Rectal smooth muscle tissue (tissue), 1 donor: ENCODE measurements around the gene ZNF532.
A peak's percentile ranks its signal among the peaks of the same experiment; 100 is the strongest.
"Not testable (repeated sequence)": the region's sequence is repeated elsewhere in the genome, so short reads cannot be mapped to it uniquely, and the experiment has no call there.

Source experiments
- H3K27ac ChIP-seq: one replicate; pipeline ENCODE4 v1.7.0; 2013; ENCODE audit warnings: low read depth, low read length, inconsistent platforms
- H3K27me3 ChIP-seq: one replicate; pipeline ENCODE4 v1.7.0; 2013; ENCODE audit warnings: low read length; ENCODE audit not compliant: control insufficient read depth, insufficient read depth
- H3K36me3 ChIP-seq: one replicate; pipeline ENCODE4 v1.7.0; 2013; ENCODE audit warnings: low read length; ENCODE audit not compliant: control insufficient read depth, insufficient read depth
- H3K4me1 ChIP-seq: one replicate; pipeline ENCODE4 v1.7.0; 2013; ENCODE audit warnings: low read length; ENCODE audit not compliant: control insufficient read depth, insufficient read depth
- H3K4me3 ChIP-seq: one replicate; pipeline ENCODE4 v1.7.0; 2013; ENCODE audit warnings: low read length
- H3K9ac ChIP-seq: one replicate; pipeline ENCODE4 v1.7.0; 2013; ENCODE audit warnings: low read length

The ZNF532 gene

DNA sequence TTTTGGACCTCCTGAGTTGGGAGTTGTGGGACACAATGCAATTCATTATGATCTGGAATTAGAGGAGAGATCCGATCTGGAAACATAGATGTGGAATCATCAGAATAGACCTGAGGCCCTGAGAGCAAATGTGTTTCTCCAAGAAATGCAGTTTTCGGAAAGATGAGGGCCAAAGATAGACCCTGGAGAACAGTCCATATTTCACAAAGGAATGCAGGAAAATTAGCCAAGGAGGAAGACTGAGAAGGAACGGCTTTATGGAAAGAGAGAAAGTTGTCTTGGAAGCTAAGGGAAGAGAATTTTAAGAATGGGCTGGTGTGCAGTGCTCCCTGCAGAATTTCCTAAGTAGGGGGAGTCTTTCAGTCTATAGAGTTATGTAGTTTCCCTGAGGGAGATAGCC lies 11.1 kb upstream of the ZNF532 start:
- no peak overlapping the region for H3K27ac ChIP-seq

DNA sequence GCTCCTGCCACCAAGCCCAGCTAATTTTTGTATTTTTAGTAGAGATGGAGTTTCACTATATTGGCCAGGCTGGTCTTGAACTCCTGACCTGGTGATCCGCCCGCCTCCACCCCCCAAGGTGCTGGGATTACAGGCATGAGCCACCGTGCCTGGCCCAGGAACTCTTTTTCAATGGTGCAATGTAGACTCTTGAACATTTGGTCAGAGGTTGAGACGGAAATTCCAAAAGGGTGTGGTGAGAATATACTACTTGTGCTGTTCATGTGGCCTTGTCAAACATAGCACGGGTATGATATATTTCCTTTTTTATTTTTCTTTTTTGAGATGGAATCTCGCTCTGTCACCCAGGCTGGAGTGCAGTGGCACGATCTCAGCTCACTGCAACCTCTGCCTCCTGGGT lies 9.2 kb upstream of the ZNF532 start:
- H3K9ac ChIP-seq, H3K27ac ChIP-seq, H3K27me3 ChIP-seq, H3K4me1 ChIP-seq, H3K4me3 ChIP-seq, H3K36me3 ChIP-seq: not testable (repeated sequence)

More for the DNA sequence above, 11.1 kb upstream of the ZNF532 start:
- H3K9ac ChIP-seq: no peak overlapping the region
- H3K27me3 ChIP-seq: no peaks in the 10 kb centered on the region
- H3K4me1 ChIP-seq: peaks cover under 1% of the 10 kb centered on the region
- no peaks in the 10 kb centered on the region for H3K36me3 ChIP-seq
- no peak overlapping the region for H3K4me3 ChIP-seq

DNA sequence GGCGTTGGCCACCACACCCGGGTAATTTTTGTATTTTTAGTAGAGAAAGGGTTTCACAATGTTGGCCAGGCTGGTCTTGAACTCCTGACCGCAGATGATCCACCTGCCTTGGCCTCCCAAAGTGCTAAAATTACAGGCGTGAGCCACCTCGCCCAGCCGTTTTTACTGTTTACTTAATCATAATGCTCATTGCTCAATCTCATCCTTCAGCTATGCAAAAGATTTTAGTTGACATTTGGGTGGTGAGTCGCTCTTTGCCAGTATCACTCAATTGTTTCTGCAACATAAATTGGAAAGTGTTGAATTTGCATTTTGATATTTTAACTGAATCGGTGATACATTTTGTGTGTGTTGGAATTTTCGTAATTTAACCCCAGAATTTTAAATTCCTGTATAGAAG lies 7.8 kb upstream of the ZNF532 start:
- no peak overlapping the region for H3K27ac ChIP-seq

DNA sequence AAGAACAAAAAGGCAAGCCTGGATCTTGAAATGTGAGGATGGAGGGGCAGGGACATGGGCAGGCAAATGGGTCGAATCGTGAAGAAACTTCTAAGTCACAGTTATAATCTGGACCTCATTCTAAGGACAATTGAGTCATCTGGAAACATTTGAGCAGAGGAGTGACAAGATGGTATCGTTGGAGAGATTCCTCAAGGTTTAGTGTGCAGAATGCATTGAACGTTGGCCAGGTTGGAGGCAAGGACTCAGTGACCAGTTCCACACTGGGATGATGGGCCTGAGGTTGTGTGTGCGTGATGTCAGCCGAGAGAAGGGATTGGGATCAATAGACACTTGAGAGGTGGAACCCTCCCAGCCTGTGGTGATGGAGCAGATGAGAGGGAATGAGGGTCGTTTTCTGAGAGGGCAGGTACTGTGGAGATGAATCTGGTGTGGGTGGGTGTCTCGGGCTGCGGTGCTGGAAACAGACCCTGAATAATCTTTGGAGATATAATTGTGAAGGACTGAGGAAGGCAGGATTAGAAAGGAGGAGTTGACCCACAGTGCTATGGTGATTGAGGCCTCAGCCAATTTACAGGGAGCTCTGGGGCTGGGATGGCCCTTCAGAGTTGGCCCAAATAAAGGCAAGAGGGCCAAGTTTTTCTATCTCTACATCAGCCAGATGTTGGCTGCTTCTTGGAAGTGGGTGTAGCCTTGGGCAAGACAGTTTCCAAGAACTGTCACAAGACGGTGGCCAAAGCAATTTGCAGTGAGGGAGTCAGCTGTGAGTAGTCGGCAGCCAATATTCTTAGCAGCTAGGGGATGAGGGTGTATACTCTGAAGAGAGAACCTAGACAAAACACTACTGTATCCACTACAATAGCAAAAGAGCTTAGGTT lies 5.8 kb upstream of the ZNF532 start:
- Histone ChIP-seq H3K4me3 (peak overlapping the region; percentile 38), H3K36me3 (no peaks in the 10 kb centered on the region), H3K27ac (peak overlapping the region; percentile 49), H3K4me1 (peaks cover 20% of the 10 kb centered on the region), H3K27me3 (no peaks in the 10 kb centered on the region), H3K9ac (no peak overlapping the region)

More for the DNA sequence above, 7.8 kb upstream of the ZNF532 start:
- H3K36me3 ChIP-seq: no peaks in the 10 kb centered on the region
- no peak overlapping the region for H3K9ac ChIP-seq
- H3K27me3 ChIP-seq: no peaks in the 10 kb centered on the region
- no peak overlapping the region for H3K4me3 ChIP-seq
- H3K4me1 ChIP-seq: peaks cover 11% of the 10 kb centered on the region

- H3K36me3 ChIP-seq: no peaks in the 10 kb centered on the region
- H3K27me3 ChIP-seq: no peaks in the 10 kb centered on the region
- H3K4me3 ChIP-seq: no peak overlapping the region
- peaks cover 24% of the 10 kb centered on the region for H3K4me1 ChIP-seq
- H3K9ac ChIP-seq: no peak overlapping the region
- H3K27ac ChIP-seq: peak overlapping the region; percentile 47
Observed at GRCh38 chr18:58859907-58860306, 4.8 kb upstream of the ZNF532 start.

- Histone ChIP-seq H3K36me3 (no peaks in the 10 kb centered on the region), H3K27ac (no peak overlapping the region), H3K27me3 (no peaks in the 10 kb centered on the region), H3K9ac (no peak overlapping the region), H3K4me1 (peaks cover 33% of the 10 kb centered on the region), H3K4me3 (no peak overlapping the region)
Observed at GRCh38 chr18:58860747-58861231, 3.9 kb upstream of the ZNF532 start.

DNA sequence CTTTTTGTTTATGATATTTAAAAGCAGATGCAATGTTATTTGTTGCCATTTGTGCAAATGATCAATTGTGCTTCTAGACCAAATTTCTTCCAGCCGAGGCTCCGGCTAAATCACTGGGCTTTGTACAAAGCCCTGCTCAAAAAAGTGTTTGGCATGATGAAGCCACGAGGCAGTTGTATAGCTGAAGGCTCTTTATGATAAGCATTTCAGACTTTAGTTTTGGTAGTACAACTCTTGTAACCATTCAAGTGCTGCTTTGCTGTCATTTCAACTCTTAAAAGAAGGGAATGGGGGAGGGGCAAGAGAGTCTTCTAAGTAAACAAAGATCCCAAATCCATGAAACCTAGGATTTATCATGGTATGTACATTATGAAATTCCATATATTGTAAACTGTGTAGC lies 3.3 kb upstream of the ZNF532 start:
- no peak overlapping the region for H3K9ac ChIP-seq
- H3K27ac ChIP-seq: peak overlapping the region; percentile 40
- H3K4me3 ChIP-seq: no peak overlapping the region
- H3K27me3 ChIP-seq: no peaks in the 10 kb centered on the region
- H3K4me1 ChIP-seq: peaks cover 35% of the 10 kb centered on the region
- H3K36me3 ChIP-seq: no peaks in the 10 kb centered on the region

GRCh38 chr18:58861861-58862301 lies 2.8 kb upstream of the ZNF532 start:
- H3K9ac ChIP-seq: no peak overlapping the region
- H3K27ac ChIP-seq: peak overlapping the region; percentile 96
- peaks cover 39% of the 10 kb centered on the region for H3K4me1 ChIP-seq
- no peaks in the 10 kb centered on the region for H3K36me3 ChIP-seq
- H3K27me3 ChIP-seq: no peaks in the 10 kb centered on the region
- no peak overlapping the region for H3K4me3 ChIP-seq

DNA sequence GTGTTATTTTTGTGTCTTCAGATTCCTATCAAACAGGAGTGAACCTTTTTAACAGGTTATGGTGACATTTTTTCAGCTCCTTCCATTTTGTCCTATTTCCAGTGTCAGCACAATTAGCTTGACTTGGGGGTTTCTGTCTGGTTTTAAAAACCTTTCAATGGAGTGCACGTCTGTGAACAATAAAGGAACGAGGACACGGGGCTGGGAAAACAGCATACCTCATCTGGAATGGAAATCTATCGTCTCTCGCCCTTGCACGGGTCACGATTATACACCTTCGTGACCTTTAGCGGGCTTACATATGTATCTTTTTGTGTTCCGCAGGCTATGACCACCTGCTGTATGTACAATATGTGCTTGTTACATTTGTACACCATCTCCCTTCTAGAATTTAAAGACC lies 2.3 kb upstream of the ZNF532 start:
- Histone ChIP-seq H3K9ac (no peak overlapping the region), H3K4me3 (peak overlapping the region; percentile 66), H3K27ac (peak overlapping the region; percentile 96), H3K36me3 (no peaks in the 10 kb centered on the region), H3K4me1 (peaks cover 44% of the 10 kb centered on the region), H3K27me3 (no peaks in the 10 kb centered on the region)

- Histone ChIP-seq H3K9ac (peak overlapping the region; percentile 49), H3K4me3 (peak overlapping the region; percentile 66), H3K4me1 (peaks cover 44% of the 10 kb centered on the region), H3K27ac (peak overlapping the region; percentile 96), H3K36me3 (no peaks in the 10 kb centered on the region), H3K27me3 (no peaks in the 10 kb centered on the region)
Observed at GRCh38 chr18:58862851-58863538, 1.7 kb upstream of the ZNF532 start.

DNA sequence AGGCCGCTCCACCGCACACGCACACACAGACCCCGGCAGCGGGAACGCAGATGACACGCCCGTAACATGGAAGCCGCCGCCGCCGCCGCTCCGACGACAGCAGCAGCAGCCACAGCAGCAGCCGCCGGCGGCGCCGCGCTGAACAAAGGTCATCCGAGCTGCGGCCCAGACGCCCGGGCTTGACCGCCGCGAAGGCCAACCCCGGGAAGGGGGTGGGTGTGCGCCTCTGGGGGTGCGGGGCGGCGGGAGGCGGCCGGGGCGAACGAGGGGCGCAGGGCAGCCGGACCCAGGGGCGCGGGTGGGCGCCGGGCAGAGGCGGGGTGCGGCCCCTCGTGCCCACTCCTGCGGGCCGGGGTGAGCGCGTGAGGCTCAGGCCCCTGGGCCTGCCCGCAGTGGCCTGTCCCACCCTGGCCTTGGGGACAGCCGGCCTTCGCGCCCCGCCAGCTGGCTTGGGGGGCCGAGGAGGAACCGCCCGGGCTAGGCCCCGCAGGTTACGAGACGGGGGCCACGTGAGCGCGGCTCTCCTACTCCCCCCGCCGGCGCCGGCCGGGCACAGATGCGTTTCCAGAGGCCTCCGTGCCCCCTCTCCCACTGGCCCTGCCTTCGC lies 1.0 kb upstream of the ZNF532 start:
- Histone ChIP-seq H3K4me3 (peak overlapping the region; percentile 30), H3K27me3 (no peaks in the 10 kb centered on the region), H3K4me1 (peaks cover 42% of the 10 kb centered on the region), H3K36me3 (no peaks in the 10 kb centered on the region), H3K27ac (peak overlapping the region; percentile 90), H3K9ac (no peak overlapping the region)

- Histone ChIP-seq H3K27ac (peak overlapping the region; percentile 90), H3K4me1 (peaks cover 37% of the 10 kb centered on the region), H3K27me3 (no peaks in the 10 kb centered on the region), H3K4me3 (peak overlapping the region; percentile 51), H3K36me3 (no peaks in the 10 kb centered on the region), H3K9ac (no peak overlapping the region)
Observed at GRCh38 chr18:58865033-58865590, 435 bp downstream of the ZNF532 start.
